ENCODE measurements around the gene MEGF8.

Gene MEGF8

DNA sequence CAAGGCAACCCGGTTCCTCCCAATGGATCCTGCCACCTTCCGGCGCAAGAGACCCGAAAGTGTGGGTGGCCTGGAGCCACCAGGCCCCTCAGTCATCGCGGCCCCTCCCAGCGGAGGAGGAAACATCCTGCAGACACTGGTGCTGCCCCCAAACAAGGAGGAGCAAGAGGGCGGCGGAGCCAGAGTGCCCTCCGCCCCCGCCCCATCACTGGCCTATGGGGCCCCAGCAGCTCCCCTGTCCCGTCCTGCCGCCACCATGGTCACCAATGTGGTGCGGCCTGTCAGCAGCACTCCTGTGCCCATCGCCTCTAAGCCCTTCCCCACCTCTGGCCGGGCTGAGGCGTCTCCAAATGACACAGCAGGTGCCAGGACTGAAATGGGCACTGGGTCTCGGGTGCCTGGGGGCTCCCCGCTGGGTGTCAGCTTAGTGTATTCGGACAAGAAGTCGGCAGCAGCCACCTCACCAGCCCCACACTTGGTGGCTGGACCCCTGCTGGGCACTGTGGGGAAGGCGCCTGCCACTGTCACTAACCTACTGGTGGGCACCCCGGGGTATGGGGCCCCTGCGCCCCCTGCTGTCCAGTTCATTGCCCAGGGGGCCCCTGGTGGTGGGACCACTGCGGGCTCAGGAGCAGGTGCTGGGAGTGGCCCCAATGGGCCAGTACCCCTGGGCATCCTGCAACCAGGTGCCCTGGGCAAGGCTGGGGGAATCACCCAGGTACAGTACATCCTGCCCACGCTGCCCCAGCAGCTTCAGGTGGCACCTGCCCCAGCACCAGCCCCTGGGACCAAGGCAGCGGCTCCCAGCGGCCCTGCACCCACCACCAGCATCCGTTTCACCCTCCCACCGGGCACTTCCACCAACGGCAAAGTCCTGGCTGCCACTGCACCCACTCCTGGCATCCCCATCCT lies 34.7 kb upstream of the MEGF8 start:
- H3K4me3 ChIP-seq (ENCODE audit: control insufficient read depth, low read depth, low read length): no peak overlapping the region
- peak; percentile 30 for TF ChIP-seq CTCF (conservative IDR thresholded peaks at IDR 0.05; ENCODE audit: control insufficient read depth, insufficient read depth, low read depth, low read length)
- no peak for DNase-seq (ENCODE audit: low read depth)

- no peak for TF ChIP-seq CTCF (conservative IDR thresholded peaks at IDR 0.05; ENCODE audit: control insufficient read depth, insufficient read depth, low read depth, low read length)
- no peak for DNase-seq (ENCODE audit: low read depth)
- no peak overlapping the region for H3K4me3 ChIP-seq (ENCODE audit: control insufficient read depth, low read depth, low read length)
These were observed 34.0 kb upstream of the MEGF8 start for GRCh38 chr19:42291435-42291810.

- H3K4me3 ChIP-seq (ENCODE audit: control insufficient read depth, low read depth, low read length): no peak overlapping the region
- no peak for DNase-seq (ENCODE audit: low read depth)
- no peak for TF ChIP-seq CTCF (conservative IDR thresholded peaks at IDR 0.05; ENCODE audit: control insufficient read depth, insufficient read depth, low read depth, low read length)
These were observed 33.1 kb upstream of the MEGF8 start for GRCh38 chr19:42292042-42292960.

GRCh38 chr19:42292963-42293362 lies 32.5 kb upstream of the MEGF8 start:
- no peak for DNase-seq (ENCODE audit: low read depth)
- H3K4me3 ChIP-seq (ENCODE audit: control insufficient read depth, low read depth, low read length): no peak overlapping the region
- no peak for TF ChIP-seq CTCF (conservative IDR thresholded peaks at IDR 0.05; ENCODE audit: control insufficient read depth, insufficient read depth, low read depth, low read length)

DNA sequence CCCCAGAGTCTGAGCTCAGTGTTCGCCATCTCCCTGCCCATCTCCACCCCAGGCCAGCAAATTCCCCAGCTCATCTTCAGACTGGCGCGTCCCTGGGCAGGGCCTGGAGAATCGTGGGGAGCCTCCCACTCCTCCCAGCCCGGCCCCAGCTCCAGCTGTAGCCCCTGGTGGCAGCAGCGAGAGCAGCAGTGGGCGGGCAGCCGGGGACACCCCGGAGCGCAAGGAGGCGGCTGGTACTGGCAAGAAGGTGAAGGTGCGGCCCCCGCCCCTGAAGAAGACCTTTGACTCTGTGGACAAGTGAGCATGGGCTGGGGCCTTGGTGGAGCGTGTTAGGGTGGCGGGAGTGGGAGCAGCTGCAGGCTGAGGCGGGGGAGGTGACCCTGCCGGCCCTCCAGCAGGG lies 31.9 kb upstream of the MEGF8 start:
- H3K4me3 ChIP-seq (ENCODE audit: control insufficient read depth, low read depth, low read length): no peak overlapping the region
- TF ChIP-seq CTCF (conservative IDR thresholded peaks at IDR 0.05; ENCODE audit: control insufficient read depth, insufficient read depth, low read depth, low read length): no peak
- DNase-seq (ENCODE audit: low read depth): no peak

DNA sequence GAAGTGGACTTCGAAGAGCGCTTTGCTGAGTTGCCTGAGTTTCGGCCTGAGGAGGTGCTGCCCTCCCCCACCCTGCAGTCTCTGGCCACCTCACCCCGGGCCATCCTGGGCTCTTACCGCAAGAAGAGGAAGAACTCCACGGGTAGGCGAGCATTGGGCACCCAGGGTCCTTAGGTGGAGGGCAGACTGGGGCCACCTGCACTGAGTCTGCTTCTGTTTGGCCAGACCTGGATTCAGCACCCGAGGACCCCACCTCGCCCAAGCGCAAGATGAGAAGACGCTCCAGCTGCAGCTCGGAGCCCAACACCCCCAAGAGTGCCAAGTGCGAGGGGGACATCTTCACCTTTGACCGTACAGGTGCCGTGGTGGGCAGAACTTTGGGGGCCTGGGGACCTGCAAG lies 31.5 kb upstream of the MEGF8 start:
- no peak for TF ChIP-seq CTCF (conservative IDR thresholded peaks at IDR 0.05; ENCODE audit: control insufficient read depth, insufficient read depth, low read depth, low read length)
- no peak for DNase-seq (ENCODE audit: low read depth)

More for the DNA sequence above, 31.5 kb upstream of the MEGF8 start:
- no peak overlapping the region for H3K4me3 ChIP-seq (ENCODE audit: control insufficient read depth, low read depth, low read length)
